EL (cell line): ENCODE results near the gene GTF2F2.
A peak's percentile ranks its signal among the peaks of the same experiment; 100 is the strongest.
"Not testable (repeated sequence)": the region's sequence is repeated elsewhere in the genome, so short reads cannot be mapped to it uniquely, and the experiment has no call there.

Source experiments
- DNase-seq: peaks from one replicate; pipeline ENCODE4 v3.0.0-alpha.2; 2016

The GTF2F2 gene

GRCh38 chr13:45257638-45258333, 137.5 kb downstream of the GTF2F2 start:
- peak; percentile 56 for DNase-seq

- DNase-seq = no peak
Observed at GRCh38 chr13:45258334-45258675, 138.0 kb downstream of the GTF2F2 start.

GRCh38 chr13:45267215-45267614, 146.9 kb downstream of the GTF2F2 start:
- DNase-seq = no peak

DNA sequence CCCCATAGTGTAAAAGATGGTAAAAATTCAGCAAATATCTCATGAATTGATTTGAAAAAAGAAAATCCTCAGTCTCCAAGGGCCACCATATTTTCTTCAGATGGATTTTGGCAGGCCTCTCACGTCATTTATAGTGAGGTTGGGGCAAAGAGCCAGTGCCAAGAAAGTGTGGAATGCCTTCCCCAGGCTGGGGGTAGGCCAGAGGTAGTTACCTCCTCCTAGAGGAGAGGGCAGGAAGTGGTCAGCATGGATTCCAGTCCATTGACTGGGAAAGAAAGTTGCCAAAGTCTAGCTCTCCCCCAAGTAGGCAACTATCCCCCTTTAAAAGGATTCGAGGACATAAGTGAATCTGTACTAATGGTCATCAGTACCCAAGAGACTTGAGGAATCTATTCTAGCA, 148.9 kb downstream of the GTF2F2 start:
- peak; percentile 76 for DNase-seq

DNA sequence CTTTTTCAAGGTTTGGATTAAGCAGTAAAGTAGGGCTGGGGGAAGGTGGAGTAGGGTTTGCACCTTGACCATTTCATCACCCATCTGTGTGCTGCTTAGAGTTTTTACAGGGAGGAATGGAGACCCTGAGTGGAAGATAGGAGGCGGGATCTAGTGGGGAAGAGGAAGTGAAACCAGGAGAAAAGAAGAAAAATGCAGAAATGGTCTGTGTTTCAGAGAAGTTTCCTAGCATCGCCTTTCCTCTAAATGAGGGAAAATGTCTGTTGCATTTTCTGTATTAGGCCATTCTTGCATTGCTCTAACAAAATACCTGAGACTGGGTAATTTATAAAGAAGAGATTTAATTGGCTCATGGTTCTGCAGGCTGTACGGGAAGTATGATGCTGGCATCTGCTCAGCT, 156.6 kb downstream of the GTF2F2 start:
- no peak for DNase-seq

DNA sequence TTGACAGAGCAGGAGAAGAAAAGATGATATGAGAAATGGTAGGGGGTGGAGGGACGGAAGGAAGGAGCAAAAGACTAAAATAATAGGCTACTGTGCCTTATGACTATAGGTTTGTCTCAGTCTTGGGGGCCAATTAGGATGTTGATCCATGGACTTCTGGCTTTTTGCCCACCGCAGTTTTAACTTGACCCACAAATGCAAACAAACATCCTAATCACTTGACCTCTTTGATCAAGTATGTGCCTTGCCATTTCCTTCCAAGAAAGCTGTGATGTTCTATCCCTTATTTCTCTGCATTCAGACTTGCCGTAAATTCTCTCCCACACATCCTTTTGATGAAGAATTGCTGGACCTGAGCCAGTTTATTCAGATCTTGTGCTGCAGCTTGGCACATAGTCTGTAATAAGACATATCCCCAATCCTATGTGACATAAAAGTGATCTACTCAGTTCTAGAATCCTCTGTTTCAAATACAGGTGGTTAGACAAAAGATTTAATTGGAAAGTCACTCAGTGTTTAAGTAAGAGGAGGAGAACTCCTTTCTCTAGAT, 157.9 kb downstream of the GTF2F2 start:
- no peak for DNase-seq

- DNase-seq = no peak
Observed at GRCh38 chr13:45280011-45280410, 159.7 kb downstream of the GTF2F2 start.

DNA sequence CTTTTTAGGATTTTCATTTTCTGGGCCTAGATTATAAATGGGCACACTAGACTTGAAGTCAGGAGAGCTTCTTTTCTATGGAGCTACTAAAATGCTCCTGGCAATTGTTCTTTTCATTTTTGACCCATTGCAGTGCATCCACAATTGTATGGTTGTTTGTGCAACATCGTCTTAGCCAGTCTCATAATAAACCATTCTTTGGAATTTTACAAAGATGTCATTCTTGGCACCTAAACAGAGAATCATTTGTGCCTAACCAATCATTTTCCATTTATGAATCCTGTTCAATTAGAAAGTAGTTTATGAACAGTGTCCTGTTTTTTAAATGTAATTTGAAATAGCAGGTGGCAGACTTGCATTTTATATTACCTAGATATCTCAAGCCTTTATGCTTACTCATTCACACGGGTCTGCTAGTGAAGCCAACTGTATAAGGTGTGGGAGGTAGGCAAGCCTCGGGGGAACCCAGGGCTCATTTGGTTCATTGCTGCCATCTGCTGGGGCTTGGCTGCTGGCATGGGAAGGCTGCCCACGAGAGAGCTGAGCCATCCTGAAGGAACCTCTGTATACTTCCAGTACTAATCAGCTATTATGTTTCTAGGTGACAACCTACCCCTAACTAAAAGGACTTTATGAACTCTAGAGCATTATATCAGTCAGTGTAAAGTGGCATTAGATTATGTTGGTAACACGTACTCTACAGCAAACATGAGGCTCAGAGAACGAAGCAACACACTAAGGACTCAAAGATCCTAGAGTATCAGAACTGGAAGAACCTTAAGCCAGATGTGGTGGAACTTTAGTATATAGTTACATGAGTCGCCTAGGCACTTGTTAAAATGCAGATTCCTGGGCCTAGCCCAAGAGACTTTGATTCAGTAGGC, 160.7 kb downstream of the GTF2F2 start:
- peak; percentile 76 for DNase-seq

GRCh38 chr13:45282994-45283393, 162.7 kb downstream of the GTF2F2 start:
- no peak for DNase-seq

DNA sequence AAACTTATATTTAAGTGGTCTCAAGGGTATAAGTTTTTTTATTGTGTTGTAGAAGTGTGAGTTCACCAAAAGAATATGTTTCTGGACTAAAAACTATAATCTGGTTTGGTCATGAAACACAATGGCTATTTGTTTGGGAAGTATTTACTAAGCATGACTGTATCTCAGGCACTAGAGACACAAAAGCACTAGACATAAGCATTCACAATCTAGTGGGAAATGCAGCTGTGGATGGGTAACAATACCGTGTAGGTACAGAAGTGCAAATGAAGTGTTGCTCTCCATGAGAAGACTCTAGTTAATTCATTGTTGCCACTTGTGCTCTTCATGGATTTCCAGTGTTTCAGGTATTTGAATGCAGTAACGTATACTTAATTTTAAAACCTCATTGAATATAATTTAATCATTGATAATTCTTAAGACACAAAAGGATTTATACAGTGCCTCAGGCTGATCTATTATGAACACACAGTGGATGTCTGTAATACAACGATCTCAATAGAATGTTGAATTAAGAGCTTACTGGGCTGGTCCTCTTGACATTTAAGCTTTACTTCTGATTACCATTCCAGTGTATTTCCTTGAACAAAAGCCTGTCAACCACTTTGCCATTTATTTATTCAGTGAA, 169.7 kb downstream of the GTF2F2 start:
- no peak for DNase-seq

DNA sequence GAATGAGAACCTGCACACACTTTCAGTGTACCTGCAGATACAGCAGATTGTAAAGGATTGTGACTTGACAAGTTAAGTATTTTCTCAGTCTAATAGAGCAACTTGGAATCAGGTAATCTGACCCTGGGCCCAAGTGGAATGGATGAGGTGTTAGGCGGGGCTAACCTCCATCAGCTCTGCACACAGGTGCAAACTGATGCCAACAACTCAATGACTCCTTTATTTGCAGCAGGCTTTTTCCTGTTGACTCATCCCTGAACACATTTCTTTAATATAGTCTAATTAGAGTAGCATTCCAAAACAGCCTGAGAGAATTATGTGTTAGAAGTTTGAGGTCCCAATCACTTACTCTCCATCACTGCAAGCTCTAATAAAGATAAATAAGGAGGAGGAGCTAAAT, 171.9 kb downstream of the GTF2F2 start:
- DNase-seq = no peak

DNA sequence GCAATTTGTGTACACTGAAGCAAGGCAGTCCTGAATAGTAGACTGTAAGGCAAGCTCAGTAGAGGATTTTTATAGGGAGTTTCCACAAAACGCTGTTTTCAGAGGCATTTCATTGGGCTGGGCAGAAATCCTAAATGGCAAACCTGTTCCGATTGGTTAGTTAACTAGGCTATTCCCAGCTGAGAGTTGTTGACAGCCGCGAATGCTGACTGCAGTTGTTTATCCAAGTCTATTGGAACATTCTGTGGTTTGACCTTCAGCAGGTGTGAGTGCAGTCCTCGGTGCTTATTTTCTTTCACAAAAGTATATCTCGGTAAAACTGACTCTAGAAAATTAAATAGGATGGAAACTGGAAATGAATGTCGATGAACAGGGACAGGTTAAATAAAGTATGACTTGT, 175.2 kb downstream of the GTF2F2 start:
- DNase-seq = no peak

GRCh38 chr13:45296259-45296658, 175.9 kb downstream of the GTF2F2 start:
- DNase-seq = no peak

DNA sequence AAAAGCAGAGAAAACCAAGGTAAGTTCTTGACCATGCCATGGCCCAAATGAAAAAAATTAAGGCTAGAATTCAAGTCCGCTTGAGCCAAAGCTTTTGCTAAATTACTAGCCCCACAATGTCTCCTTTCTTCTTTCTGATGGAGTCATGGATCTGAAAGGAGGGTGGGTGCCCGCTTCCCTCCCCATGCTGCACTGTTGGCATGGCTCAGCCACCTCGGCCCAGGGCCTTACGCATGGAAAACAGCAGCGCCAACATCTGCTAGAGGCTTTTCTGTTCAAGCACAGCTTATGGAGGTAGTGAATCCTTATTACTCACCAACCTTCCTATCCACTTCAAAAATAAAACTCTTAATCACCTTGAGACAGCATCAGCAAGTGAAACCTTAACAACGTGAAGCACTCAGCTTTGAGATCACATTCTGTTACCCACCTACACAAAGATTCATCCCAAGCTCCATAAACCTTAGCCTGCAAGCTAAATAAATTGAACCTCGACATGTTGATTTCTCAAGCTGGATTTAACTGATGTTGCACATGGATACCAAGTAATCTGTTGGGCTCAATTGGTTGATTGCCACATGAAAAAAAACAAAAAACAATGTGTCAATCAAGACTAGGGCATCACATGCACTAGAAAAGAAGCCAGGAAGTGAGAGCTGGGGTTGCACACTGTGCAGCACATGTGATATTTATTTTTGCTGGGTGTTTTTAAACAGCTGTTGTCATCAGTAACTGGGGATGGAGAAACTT, 177.3 kb downstream of the GTF2F2 start:
- DNase-seq = no peak

- DNase-seq = no peak
Observed at GRCh38 chr13:45298206-45298505, 177.8 kb downstream of the GTF2F2 start.

- not testable (repeated sequence) for DNase-seq
Observed at GRCh38 chr13:45298550-45298949, 178.2 kb downstream of the GTF2F2 start.

GRCh38 chr13:45299194-45299593, 178.9 kb downstream of the GTF2F2 start:
- peak; percentile 25 for DNase-seq

DNA sequence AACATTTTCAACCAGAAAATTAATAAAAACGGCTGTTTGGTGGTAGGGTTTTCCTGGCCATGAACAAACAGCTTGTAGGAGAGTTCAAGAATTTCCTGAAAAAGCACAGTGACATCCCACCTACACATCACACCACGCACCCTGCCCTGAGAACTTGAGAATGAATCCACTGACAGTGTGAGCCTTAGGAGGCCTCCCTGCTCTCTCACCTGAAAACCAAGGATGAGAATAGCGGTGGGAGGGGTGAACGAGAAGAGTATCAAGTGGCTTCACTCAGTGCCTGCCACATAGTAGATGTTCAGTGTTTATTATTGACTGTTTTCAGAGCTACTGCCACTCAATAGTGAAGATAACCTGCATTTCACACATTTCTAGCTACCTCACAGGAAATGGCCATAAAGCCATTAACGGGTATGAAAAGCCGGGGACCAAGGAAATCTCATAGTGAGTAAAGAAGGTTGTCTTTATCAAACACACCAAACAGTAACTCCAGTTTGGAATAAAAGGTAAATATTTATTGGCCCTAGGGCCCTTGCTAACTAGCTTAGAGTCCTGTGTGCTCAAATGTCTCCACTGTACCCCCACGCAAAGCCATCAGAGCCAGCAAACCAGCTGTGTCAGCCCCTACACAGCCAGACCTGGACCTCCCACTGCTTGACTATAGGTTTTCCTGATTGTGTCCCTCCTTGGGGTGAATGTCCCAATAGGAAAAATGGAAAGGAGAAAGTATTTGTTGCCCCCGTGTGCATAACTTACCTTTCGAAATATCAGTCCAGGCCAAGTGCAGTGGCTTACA, 180.1 kb downstream of the GTF2F2 start:
- no peak for DNase-seq

- no peak for DNase-seq
Observed at GRCh38 chr13:45301263-45301662, 181.0 kb downstream of the GTF2F2 start.

DNA sequence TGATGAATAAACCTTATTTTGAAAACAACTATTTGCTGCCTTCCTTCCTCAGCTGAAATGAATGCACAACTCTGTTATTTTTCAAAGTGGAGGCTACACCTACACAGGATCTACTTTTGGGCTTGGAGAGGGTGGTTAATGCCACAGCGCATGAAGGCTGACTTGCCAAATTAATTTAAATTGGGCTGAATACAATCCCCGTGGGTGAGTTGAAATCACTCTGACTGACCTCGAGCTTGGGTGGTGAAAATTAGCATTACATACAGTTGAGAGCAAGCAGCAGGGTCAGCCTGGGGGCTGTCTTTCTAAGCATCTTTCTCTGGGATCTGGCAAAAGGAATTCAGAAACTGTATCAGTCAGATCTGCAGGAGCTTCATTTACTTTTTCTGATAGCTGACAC, 182.2 kb downstream of the GTF2F2 start:
- no peak for DNase-seq

GRCh38 chr13:45303026-45303425, 182.7 kb downstream of the GTF2F2 start:
- DNase-seq = no peak

DNA sequence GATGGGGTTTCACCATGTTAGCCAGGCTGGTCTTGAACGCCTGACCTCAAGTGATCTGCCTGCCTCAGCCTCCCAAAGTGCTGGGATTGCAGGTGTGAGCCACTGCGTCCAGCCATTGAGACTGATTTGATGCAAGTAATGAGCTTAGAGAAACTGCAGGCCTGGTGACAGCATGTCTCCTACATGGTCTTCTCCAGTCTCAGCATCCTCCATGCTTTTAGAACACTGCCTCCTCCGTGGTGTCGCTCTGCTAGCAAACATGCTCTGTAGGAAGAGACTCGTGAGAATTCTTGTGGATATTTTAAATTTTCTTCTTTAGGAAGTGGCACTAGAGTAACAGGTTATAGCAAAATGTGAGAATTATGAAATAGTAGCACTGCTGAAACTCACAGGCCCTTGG, 183.6 kb downstream of the GTF2F2 start:
- DNase-seq = no peak
